Activated T-helper 1 cell treated with anti-CD3 and anti-CD28 coated beads, Interleukin-12 subunit alpha, Interleukin-12 subunit beta, Interleukin-2, Interleukin-4 antibody, amounts not matched to agents 30 ng/mL and 10 ng/mL and 1 ng/mL, durations not matched to agents 14 hours and 24 hours and 36 hours (primary cell): ENCODE results near the gene LUZP2. TPM values are rescaled to one million over a fixed set of nuclear protein-coding genes. Genes with fewer than 3 reads are reported as not detected.

Experiments used
- DNase-seq: peaks from one replicate; pipeline ENCODE4 v3.0.0; 2021; ENCODE audit warnings: low spot score
- H3K27ac Mint-ChIP-seq: one replicate; pipeline ENCODE4 v1.8.0; 2021; ENCODE audit warnings: mild to moderate bottlenecking, mixed read lengths
- H3K27me3 Mint-ChIP-seq: one replicate; pipeline ENCODE4 v1.8.0; 2022; ENCODE audit warnings: mild to moderate bottlenecking, moderate library complexity, mixed read lengths; ENCODE audit not compliant: insufficient read depth
- H3K36me3 Mint-ChIP-seq: one replicate; pipeline ENCODE4 v1.8.0; 2021; ENCODE audit warnings: low read depth, mixed read lengths
- H3K4me1 Mint-ChIP-seq: one replicate; pipeline ENCODE4 v1.8.0; 2021; ENCODE audit warnings: low read depth, mixed read lengths
- H3K4me3 Mint-ChIP-seq: one replicate; pipeline ENCODE4 v1.8.0; 2021; ENCODE audit warnings: mild to moderate bottlenecking, moderate library complexity, mixed read lengths
- H3K9me3 Mint-ChIP-seq: one replicate; pipeline ENCODE4 v1.8.0; 2021; ENCODE audit warnings: mixed read lengths
- intact Hi-C: fragments of 100-400 bp; cut with micrococcal nuclease; formaldehyde crosslinking; loops from one replicate; pipeline ENCODE4 v1.15.1; 2024
- total RNA-seq: library from RNA; stranded (reverse); gene quantifications from 2 replicates; pipeline ENCODE4 v1.2.3, GENCODE V29; 2022

Gene LUZP2
- total RNA-seq, result not detected in 2 replicates

GRCh38 chr11:24496736-24497725 lies at the start of gene LUZP2:
Gene LUZP2, plus strand, starts transcription at chr11:24497053.
- Mint-ChIP-seq H3K27me3 (peaks cover 16% of the 10 kb centered on the region), H3K27ac (no peak within 1 kb of the TSS), H3K4me1 (no peaks in the 10 kb centered on the region), H3K36me3 (no peaks in the 10 kb centered on the region), H3K4me3 (no peak within 1 kb of the TSS), H3K9me3 (no peaks in the 10 kb centered on the region)
- intact Hi-C loops, result no loop called here
- no peak for DNase-seq

DNA sequence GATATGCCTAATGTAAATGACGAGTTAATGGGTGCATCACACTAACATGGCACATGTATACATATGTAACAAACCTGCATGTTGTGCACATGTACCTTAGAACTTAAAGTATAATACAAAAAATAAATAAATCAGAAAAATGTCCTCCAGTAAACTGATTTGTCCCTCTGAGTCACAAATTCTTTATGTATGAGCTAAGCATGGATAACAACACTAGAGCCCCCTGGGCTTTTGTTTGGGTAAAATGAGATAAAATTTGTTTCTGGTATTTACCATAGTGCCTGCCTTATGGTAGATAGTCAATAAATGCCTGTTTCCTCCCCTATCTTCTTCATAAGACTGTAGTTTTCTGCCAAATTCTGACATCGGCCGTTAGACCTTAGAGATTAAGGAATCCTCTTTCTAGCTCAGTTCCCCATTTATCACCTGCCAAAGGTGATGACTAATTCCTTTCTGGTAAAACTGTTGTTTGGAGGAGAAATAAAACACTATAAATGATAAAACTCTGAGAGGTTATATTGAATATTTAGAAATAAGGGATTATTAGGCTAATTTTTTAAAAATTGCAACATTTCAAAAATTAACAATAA lies 43.6 kb upstream of the LUZP2 start:
- no peak for DNase-seq
- intact Hi-C loops, result no loop called here
- Mint-ChIP-seq H3K36me3 (no peaks in the 10 kb centered on the region), H3K9me3 (peaks cover 3% of the 10 kb centered on the region), H3K4me1 (no peaks in the 10 kb centered on the region), H3K4me3 (no peak overlapping the region), H3K27ac (no peak overlapping the region), H3K27me3 (no peaks in the 10 kb centered on the region)

GRCh38 chr11:24457985-24458384 lies 38.9 kb upstream of the LUZP2 start:
- DNase-seq, result no peak
- no peaks in the 10 kb centered on the region for H3K27me3 Mint-ChIP-seq
- peaks cover 13% of the 10 kb centered on the region for H3K9me3 Mint-ChIP-seq
- no peak overlapping the region for H3K4me3 Mint-ChIP-seq
- H3K36me3 Mint-ChIP-seq, result no peaks in the 10 kb centered on the region
- intact Hi-C loops, result no loop called here
- H3K27ac Mint-ChIP-seq, result no peak overlapping the region
- H3K4me1 Mint-ChIP-seq, result no peaks in the 10 kb centered on the region

DNA sequence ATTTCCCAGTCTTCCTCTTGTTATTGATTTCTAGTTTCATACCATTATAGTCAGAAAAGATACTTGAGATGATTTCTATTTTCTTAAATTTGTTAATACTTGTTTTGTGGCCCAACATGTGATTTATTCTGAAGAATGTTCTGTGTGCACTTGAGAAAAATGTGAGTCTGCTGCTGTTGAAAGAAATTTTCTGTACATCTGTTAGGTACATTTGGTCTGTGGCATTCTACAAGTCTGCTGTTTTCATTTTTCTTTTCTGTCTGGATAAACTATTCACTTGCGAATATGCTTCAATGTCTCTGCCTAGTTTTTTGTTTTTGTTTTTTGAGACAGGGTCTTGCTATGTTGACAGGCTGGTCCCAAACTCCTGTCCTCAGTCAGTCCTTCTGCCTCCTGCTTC lies 26.4 kb upstream of the LUZP2 start:
- intact Hi-C loops, result no loop called here
- Mint-ChIP-seq H3K36me3 (no peaks in the 10 kb centered on the region), H3K27ac (no peak overlapping the region), H3K9me3 (peaks cover 8% of the 10 kb centered on the region), H3K27me3 (no peaks in the 10 kb centered on the region), H3K4me3 (no peak overlapping the region), H3K4me1 (no peaks in the 10 kb centered on the region)
- no peak for DNase-seq

- H3K9me3 Mint-ChIP-seq, result peaks cover 8% of the 10 kb centered on the region
- no peaks in the 10 kb centered on the region for H3K36me3 Mint-ChIP-seq
- H3K4me1 Mint-ChIP-seq, result no peaks in the 10 kb centered on the region
- no peaks in the 10 kb centered on the region for H3K27me3 Mint-ChIP-seq
- no peak overlapping the region for H3K27ac Mint-ChIP-seq
- intact Hi-C loops, result no loop called here
- H3K4me3 Mint-ChIP-seq, result no peak overlapping the region
- DNase-seq, result no peak
These were observed 25.8 kb upstream of the LUZP2 start for GRCh38 chr11:24471084-24471483.

GRCh38 chr11:24478718-24479117 lies 18.1 kb upstream of the LUZP2 start:
- H3K36me3 Mint-ChIP-seq, result no peaks in the 10 kb centered on the region
- H3K27me3 Mint-ChIP-seq, result no peaks in the 10 kb centered on the region
- no peaks in the 10 kb centered on the region for H3K4me1 Mint-ChIP-seq
- intact Hi-C loops, result no loop called here
- H3K27ac Mint-ChIP-seq, result no peak overlapping the region
- H3K9me3 Mint-ChIP-seq, result no peaks in the 10 kb centered on the region
- no peak overlapping the region for H3K4me3 Mint-ChIP-seq
- no peak for DNase-seq

GRCh38 chr11:24489477-24489876 lies 7.4 kb upstream of the LUZP2 start:
- intact Hi-C loops, result no loop called here
- no peak overlapping the region for H3K27ac Mint-ChIP-seq

GRCh38 chr11:24496386-24496735 lies 492 bp upstream of the LUZP2 start:
- Mint-ChIP-seq H3K4me3 (no peak overlapping the region), H3K4me1 (no peaks in the 10 kb centered on the region), H3K27ac (no peak overlapping the region), H3K9me3 (no peaks in the 10 kb centered on the region), H3K36me3 (no peaks in the 10 kb centered on the region), H3K27me3 (peaks cover 16% of the 10 kb centered on the region)
- DNase-seq, result no peak
- intact Hi-C loops, result no loop called here

More at GRCh38 chr11:24489477-24489876, 7.4 kb upstream of the LUZP2 start:
- Mint-ChIP-seq H3K9me3 (peaks cover 3% of the 10 kb centered on the region), H3K36me3 (no peaks in the 10 kb centered on the region), H3K4me3 (no peak overlapping the region), H3K4me1 (no peaks in the 10 kb centered on the region), H3K27me3 (no peaks in the 10 kb centered on the region)
- no peak for DNase-seq

DNA sequence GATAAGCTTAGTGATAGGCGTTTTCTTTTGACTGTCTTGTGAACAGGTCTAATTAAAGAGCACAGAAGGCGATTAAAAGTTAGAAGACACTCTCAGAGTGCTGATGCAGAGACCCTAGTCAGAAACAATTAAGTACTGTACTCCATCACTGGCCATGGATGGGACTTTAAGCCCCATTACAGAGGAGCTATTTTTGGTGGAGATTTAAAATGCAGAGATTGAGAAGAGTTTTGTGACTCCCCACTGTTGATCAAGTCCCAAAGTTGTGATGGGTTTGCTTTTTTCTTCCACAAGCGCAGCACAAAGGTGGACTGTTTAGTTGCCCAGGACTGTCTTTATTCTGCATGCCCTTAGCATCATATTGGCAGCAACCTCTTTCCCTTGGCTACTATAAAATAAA lies 978 bp downstream of the LUZP2 start:
- no peaks in the 10 kb centered on the region for H3K9me3 Mint-ChIP-seq
- H3K27me3 Mint-ChIP-seq, result peaks cover 16% of the 10 kb centered on the region
- intact Hi-C loops, result no loop called here
- H3K27ac Mint-ChIP-seq, result no peak overlapping the region
- DNase-seq, result no peak
- H3K4me1 Mint-ChIP-seq, result no peaks in the 10 kb centered on the region
- no peak overlapping the region for H3K4me3 Mint-ChIP-seq
- no peaks in the 10 kb centered on the region for H3K36me3 Mint-ChIP-seq

DNA sequence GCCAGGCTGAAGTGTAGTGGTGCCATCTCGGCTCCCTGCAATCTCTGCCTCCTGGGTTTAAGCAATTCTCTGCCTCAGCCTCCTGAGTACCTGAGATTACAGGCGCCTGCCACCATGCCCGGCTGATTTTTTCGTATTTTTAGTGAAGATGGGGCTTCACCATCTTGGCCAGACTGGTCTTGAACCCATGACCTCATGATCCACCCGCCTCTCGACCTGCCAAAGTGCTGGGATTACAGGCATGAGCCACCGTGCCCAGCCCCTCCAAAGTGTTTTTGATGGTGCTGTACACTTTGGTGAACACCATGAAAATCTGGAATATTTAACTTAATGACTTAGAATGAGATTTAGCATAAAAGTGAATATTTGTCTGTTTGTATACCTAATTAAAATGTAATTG lies 5.6 kb downstream of the LUZP2 start:
- H3K9me3 Mint-ChIP-seq, result no peaks in the 10 kb centered on the region
- intact Hi-C loops, result no loop called here
- peaks cover 1% of the 10 kb centered on the region for H3K27me3 Mint-ChIP-seq
- no peak overlapping the region for H3K27ac Mint-ChIP-seq
- no peaks in the 10 kb centered on the region for H3K36me3 Mint-ChIP-seq
- H3K4me3 Mint-ChIP-seq, result no peak overlapping the region
- no peaks in the 10 kb centered on the region for H3K4me1 Mint-ChIP-seq
- DNase-seq, result no peak

GRCh38 chr11:24509114-24509513 lies 12.3 kb downstream of the LUZP2 start:
- no peaks in the 10 kb centered on the region for H3K27me3 Mint-ChIP-seq
- DNase-seq, result no peak
- H3K4me3 Mint-ChIP-seq, result no peak overlapping the region
- intact Hi-C loops, result no loop called here
- H3K9me3 Mint-ChIP-seq, result no peaks in the 10 kb centered on the region
- no peaks in the 10 kb centered on the region for H3K4me1 Mint-ChIP-seq
- no peak overlapping the region for H3K27ac Mint-ChIP-seq
- no peaks in the 10 kb centered on the region for H3K36me3 Mint-ChIP-seq

DNA sequence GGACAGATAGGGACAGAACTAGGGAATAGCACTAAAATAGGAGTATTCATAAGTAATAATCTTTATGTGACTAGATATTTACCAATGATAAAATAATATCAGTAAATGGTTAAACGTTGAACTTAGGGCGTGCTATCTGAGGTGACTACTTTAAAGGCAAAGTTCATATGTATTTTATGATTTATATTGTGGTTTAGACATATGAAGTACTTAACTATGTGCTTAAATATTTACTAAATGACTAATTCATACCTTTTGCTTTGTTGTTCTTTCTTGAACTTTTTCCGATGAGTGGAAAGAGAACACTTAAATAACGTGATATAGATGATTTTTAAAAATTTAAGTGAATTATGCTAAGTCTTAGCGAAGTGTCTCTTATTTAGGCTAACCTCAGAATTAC lies 14.7 kb downstream of the LUZP2 start:
- no peaks in the 10 kb centered on the region for H3K9me3 Mint-ChIP-seq

GRCh38 chr11:24513479-24514218 lies 16.8 kb downstream of the LUZP2 start:
- H3K27me3 Mint-ChIP-seq, result no peaks in the 10 kb centered on the region
- H3K27ac Mint-ChIP-seq, result no peak overlapping the region
- H3K4me3 Mint-ChIP-seq, result no peak overlapping the region
- no peak for DNase-seq
- no peaks in the 10 kb centered on the region for H3K9me3 Mint-ChIP-seq
- H3K4me1 Mint-ChIP-seq, result no peaks in the 10 kb centered on the region
- intact Hi-C loops, result no loop called here
- no peaks in the 10 kb centered on the region for H3K36me3 Mint-ChIP-seq

More for the DNA sequence above, 14.7 kb downstream of the LUZP2 start:
- no peaks in the 10 kb centered on the region for H3K27me3 Mint-ChIP-seq
- intact Hi-C loops, result no loop called here
- no peak for DNase-seq
- no peaks in the 10 kb centered on the region for H3K36me3 Mint-ChIP-seq
- H3K4me1 Mint-ChIP-seq, result no peaks in the 10 kb centered on the region
- no peak overlapping the region for H3K4me3 Mint-ChIP-seq
- H3K27ac Mint-ChIP-seq, result no peak overlapping the region
